ENCODE results near the gene SEL1L2.

DNA sequence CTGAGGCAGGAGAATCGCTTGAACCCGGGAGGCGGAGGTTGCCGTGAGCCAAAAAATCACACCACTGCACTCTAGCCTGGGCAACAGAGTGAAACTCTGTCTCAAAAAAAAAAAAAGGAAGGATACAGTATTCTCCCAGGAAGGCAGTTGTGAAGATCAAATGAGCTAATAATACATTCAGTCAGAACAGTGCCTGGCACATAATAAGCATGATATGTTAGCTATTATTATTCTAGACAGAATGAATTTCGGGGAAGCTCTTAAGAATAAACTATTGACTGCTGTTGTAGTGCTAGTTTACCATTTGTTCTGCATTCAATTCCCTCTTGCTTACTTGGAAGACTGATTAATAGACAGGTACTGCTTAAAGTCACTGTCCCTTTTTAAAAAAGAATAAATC lies 164.9 kb downstream of the SEL1L2 start:
- TF ChIP-seq, protein P1, sequence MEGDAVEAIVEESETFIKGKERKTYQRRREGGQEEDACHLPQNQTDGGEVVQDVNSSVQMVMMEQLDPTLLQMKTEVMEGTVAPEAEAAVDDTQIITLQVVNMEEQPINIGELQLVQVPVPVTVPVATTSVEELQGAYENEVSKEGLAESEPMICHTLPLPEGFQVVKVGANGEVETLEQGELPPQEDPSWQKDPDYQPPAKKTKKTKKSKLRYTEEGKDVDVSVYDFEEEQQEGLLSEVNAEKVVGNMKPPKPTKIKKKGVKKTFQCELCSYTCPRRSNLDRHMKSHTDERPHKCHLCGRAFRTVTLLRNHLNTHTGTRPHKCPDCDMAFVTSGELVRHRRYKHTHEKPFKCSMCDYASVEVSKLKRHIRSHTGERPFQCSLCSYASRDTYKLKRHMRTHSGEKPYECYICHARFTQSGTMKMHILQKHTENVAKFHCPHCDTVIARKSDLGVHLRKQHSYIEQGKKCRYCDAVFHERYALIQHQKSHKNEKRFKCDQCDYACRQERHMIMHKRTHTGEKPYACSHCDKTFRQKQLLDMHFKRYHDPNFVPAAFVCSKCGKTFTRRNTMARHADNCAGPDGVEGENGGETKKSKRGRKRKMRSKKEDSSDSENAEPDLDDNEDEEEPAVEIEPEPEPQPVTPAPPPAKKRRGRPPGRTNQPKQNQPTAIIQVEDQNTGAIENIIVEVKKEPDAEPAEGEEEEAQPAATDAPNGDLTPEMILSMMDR (IDR thresholded peaks at IDR 0.05), result no peak
- TF ChIP-seq POLR2A (IDR thresholded peaks at IDR 0.05), result no peak

All from ovary (tissue), 3 donors.